Esophagus muscularis mucosa (tissue), 4 donors: Measurements from ENCODE around the gene LEP. TPM values are rescaled to one million over a fixed set of nuclear protein-coding genes. Genes with fewer than 3 reads are reported as not detected.

Experiments used
- DNase-seq: peaks from one replicate; pipeline ENCODE4 v3.0.0-alpha.2; 2017; ENCODE audit errors: extremely low spot score
- H3K27ac ChIP-seq, 4 donors: fragments of 200-600 bp; sonication (generic); replicated peaks in 1 of 4; 1 replicate in 3 of 4; 2 replicates in 1 of 4; pipeline ENCODE4 v1.5.1; 2016 to 2019; ENCODE audit warnings: mild to moderate bottlenecking in 1 of 4
- H3K27me3 ChIP-seq, 4 donors: fragments of 200-600 bp; sonication (generic); one replicate each; pipeline versions ENCODE4 v1.5.1 to v1.6.0; 2016 to 2019
- H3K36me3 ChIP-seq, 4 donors: fragments of 200-600 bp; sonication (generic); one replicate each; pipeline ENCODE4 v1.5.1; 2016 to 2019
- H3K4me1 ChIP-seq, 4 donors: fragments of 200-600 bp; sonication (generic); one replicate each; pipeline ENCODE4 v1.5.1; 2016 to 2019
- H3K4me3 ChIP-seq, 4 donors: fragments of 200-600 bp; sonication (generic); 1 replicate in 2 of 4; 2 replicates in 2 of 4; pipeline ENCODE4 v1.5.1; 2016 to 2019; ENCODE audit warnings: mild to moderate bottlenecking in 4 of 4, moderate library complexity in 1 of 4
- H3K9me3 ChIP-seq, 4 donors: fragments of 200-600 bp; sonication (generic); 1 replicate in 3 of 4; 2 replicates in 1 of 4; pipeline ENCODE4 v1.5.1; 2016 to 2019
- EP300 ChIP-seq: sonication (generic); formaldehyde crosslinking; IDR thresholded peaks from one replicate; pipeline ENCODE4 v1.6.1; 2017; ENCODE audit warnings: antibody characterized with exemption
- POLR2A ChIP-seq: fragments of 450-650 bp; IDR thresholded peaks from one replicate; pipeline ENCODE4 v1.6.1; 2017; ENCODE audit warnings: antibody characterized with exemption, moderate library complexity, mild to moderate bottlenecking, low read depth
- POLR2AphosphoS5 ChIP-seq, 2 donors: sonication (generic); formaldehyde crosslinking; IDR thresholded peaks; one replicate each; pipeline ENCODE4 v1.6.1; 2017; ENCODE audit warnings: antibody characterized with exemption in 2 of 2
- WGBS: methylation state at CpG from one replicate; pipeline ENCODE4 v1.1.5; 2018; 5-methylcytosine and 5-hydroxymethylcytosine counted together
- intact Hi-C: fragments of 100-400 bp; cut with DNase I; formaldehyde crosslinking; loops from one replicate; pipeline ENCODE4 v1.15.1; 2023
- small RNA-seq, 3 donors: library from RNA; depleted of rRNA; stranded (forward); fragments of <200 nt; gene quantifications; one replicate each; pipeline ENCODE3, GENCODE V24; 2016
- total RNA-seq, 4 donors: library from RNA; depleted of rRNA; stranded (reverse); fragments of >200 nt; gene quantifications; one replicate each; pipeline versions ENCODE4 v1.1.0 to v1.2.1, GENCODE V29; 2016
- TF ChIP-seq, protein P1 (sequence below), 3 experiments: fragments of 200-600 bp in 2 of 3; fragments of 450-650 bp in 1 of 3; sonication (generic) in 2 of 3; IDR thresholded peaks; one replicate each; pipeline ENCODE4 v1.5.1; 2017 to 2019; ENCODE audit warnings: antibody characterized with exemption in 3 of 3, mild to moderate bottlenecking in 2 of 3, moderate library complexity in 1 of 3

Gene LEP
- total RNA-seq, 4 donors from 2014 or later: not detected

DNA sequence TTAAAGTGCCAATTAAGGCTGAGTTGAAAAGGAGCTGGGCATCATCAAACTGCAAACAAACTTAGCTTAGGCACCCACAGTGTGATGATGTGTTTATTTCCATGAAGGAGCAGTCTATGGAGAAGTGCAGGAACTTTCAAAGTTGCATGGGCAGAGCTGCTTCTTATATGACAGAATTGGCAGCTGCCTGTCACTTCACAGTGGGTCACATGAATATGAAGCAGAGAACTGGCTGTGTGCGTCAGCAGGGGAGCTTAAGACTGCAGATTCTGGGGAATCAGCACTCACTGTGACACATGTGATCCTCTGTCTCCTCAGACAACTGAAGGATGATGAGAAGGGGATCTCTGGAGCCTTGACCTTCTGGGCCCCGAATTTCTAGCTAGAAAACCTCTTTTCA, 66.0 kb downstream of the LEP start:
- Histone ChIP-seq H3K36me3 (peaks cover 43 to 95% (median 78%) of the 10 kb centered on the region in 4 donors), H3K27ac (no peak overlapping the region), H3K4me1 (no peaks in the 10 kb centered on the region), H3K4me3 (no peak overlapping the region), H3K9me3 (no peaks in the 10 kb centered on the region), H3K27me3 (no peaks in the 10 kb centered on the region)
- intact Hi-C loops: no loop called here
- TF ChIP-seq POLR2A (no peak), POLR2AphosphoS5 (IDR thresholded peaks at IDR 0.05) (no peak), EP300 (no peak)
- TF ChIP-seq, protein P1, sequence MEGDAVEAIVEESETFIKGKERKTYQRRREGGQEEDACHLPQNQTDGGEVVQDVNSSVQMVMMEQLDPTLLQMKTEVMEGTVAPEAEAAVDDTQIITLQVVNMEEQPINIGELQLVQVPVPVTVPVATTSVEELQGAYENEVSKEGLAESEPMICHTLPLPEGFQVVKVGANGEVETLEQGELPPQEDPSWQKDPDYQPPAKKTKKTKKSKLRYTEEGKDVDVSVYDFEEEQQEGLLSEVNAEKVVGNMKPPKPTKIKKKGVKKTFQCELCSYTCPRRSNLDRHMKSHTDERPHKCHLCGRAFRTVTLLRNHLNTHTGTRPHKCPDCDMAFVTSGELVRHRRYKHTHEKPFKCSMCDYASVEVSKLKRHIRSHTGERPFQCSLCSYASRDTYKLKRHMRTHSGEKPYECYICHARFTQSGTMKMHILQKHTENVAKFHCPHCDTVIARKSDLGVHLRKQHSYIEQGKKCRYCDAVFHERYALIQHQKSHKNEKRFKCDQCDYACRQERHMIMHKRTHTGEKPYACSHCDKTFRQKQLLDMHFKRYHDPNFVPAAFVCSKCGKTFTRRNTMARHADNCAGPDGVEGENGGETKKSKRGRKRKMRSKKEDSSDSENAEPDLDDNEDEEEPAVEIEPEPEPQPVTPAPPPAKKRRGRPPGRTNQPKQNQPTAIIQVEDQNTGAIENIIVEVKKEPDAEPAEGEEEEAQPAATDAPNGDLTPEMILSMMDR (IDR thresholded peaks at IDR 0.05): no peak
- 75% methylated on average over 2 of the region's 2 CpGs for WGBS
- DNase-seq: no peak

Small RNAs within 50 kb of the gene (small RNA-seq; reads per million reads assigned to genes)
- 0 to 0.17 (median 0) reads per million in 3 donors for gene MIR129-1

Other genes with a start within 250 kb of the LEP start
- gene LRRC4, start 209.8 kb upstream of the LEP start, total RNA-seq: 1 to 10 TPM in 1 of 4 donors, under 1 TPM in 3; under 0.01 to 1.3 (median 0.79) TPM
- gene RBM28, start 102.6 kb downstream of the LEP start, total RNA-seq: 10 to 100 TPM; 13.3 to 16.6 (median 15.0) TPM
- 1 to 10 TPM in 1 of 4 donors, under 1 TPM in 2, not detected in 1; 0.42 to 1.8 (median 0.78) TPM for gene PRRT4, start 120.4 kb downstream of the LEP start, total RNA-seq
- gene IMPDH1, start 168.7 kb downstream of the LEP start, total RNA-seq: 10 to 100 TPM; 29.1 to 72.1 (median 56.0) TPM
- 10 to 100 TPM in 1 of 4 donors, 1 to 10 TPM in 3; 4.1 to 15.1 (median 5.8) TPM for gene HILPDA, start 214.6 kb downstream of the LEP start, total RNA-seq
- 10 to 100 TPM; 19.9 to 23.5 (median 21.0) TPM for gene METTL2B, start 235.5 kb downstream of the LEP start, total RNA-seq